Hepatocyte (in vitro differentiated cells): ENCODE results near the gene RANBP3L.
"Not testable (repeated sequence)": the region's sequence is repeated elsewhere in the genome, so short reads cannot be mapped to it uniquely, and the experiment has no call there.

Source experiments
- CTCF ChIP-seq: fragments of 200-600 bp; sonication (generic); IDR thresholded peaks from 2 replicates; pipeline ENCODE4 v1.5.1; 2016; ENCODE audit warnings: antibody characterized with exemption, mild to moderate bottlenecking; ENCODE audit not compliant: poor library complexity
- EZH2 ChIP-seq: fragments of 200-600 bp; sonication (generic); IDR thresholded peaks from 2 replicates; pipeline ENCODE4 v1.6.1; 2016; ENCODE audit warnings: antibody characterized with exemption, mild to moderate bottlenecking, borderline replicate concordance
- EZH2phosphoT487 ChIP-seq: fragments of 200-600 bp; sonication (generic); IDR thresholded peaks from one replicate; pipeline ENCODE4 v1.6.1; 2018; ENCODE audit warnings: antibody characterized with exemption, mild to moderate bottlenecking, low read depth, moderate library complexity; ENCODE audit not compliant: unreplicated experiment, severe bottlenecking

GRCh38 chr5:36341720-36342119 is 40.0 kb upstream of the RANBP3L start:
- not testable (repeated sequence) for TF ChIP-seq CTCF, EZH2, EZH2phosphoT487
